Astrocyte of the spinal cord (primary cell): ENCODE results near the gene BRD4.

ENCODE experiments used
- DNase-seq: peaks from one replicate; pipeline ENCODE4 v3.0.0; 2011; ENCODE audit warnings: low read depth, low spot score
- H3K4me3 ChIP-seq: 2 replicates; pipeline ENCODE4 v1.5.1; 2011; ENCODE audit warnings: low read depth, mild to moderate bottlenecking, low read length, moderate library complexity
- in situ Hi-C: cut with HindIII; loops from 2 replicates; pipeline ENCODE4 v1.10.0; 2017; ENCODE audit warnings: low sequenced_read_pairs
- TF ChIP-seq, protein P1 (sequence below): IDR thresholded peaks from 2 replicates; pipeline ENCODE4 v1.5.1; 2012; ENCODE audit warnings: low read depth, mild to moderate bottlenecking, low read length, inconsistent platforms

BRD4 gene

DNA sequence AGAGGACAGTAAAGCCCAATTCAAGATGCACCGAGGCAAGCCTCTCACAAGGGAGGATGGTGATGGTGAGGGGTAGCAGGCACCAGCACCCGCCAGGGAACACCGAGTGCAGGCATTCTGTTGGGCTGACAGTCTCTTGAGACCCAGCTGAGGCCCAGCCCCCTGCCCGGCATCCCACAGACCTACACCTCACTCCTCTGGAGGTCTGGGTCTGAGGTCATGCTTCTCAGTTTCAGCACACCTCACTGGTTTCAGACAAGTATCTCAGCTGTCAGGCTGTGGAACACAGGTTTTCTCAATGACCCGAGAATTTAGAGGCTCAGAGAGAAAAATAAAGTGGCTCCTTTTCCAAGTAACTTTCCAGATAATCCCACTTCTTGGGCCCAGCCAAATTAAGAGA is 72.4 kb downstream of the BRD4 start:
- in situ Hi-C loops = no loop called here
- TF ChIP-seq, protein P1, sequence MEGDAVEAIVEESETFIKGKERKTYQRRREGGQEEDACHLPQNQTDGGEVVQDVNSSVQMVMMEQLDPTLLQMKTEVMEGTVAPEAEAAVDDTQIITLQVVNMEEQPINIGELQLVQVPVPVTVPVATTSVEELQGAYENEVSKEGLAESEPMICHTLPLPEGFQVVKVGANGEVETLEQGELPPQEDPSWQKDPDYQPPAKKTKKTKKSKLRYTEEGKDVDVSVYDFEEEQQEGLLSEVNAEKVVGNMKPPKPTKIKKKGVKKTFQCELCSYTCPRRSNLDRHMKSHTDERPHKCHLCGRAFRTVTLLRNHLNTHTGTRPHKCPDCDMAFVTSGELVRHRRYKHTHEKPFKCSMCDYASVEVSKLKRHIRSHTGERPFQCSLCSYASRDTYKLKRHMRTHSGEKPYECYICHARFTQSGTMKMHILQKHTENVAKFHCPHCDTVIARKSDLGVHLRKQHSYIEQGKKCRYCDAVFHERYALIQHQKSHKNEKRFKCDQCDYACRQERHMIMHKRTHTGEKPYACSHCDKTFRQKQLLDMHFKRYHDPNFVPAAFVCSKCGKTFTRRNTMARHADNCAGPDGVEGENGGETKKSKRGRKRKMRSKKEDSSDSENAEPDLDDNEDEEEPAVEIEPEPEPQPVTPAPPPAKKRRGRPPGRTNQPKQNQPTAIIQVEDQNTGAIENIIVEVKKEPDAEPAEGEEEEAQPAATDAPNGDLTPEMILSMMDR = no peak
- no peak for DNase-seq
- H3K4me3 ChIP-seq = no peak overlapping the region

DNA sequence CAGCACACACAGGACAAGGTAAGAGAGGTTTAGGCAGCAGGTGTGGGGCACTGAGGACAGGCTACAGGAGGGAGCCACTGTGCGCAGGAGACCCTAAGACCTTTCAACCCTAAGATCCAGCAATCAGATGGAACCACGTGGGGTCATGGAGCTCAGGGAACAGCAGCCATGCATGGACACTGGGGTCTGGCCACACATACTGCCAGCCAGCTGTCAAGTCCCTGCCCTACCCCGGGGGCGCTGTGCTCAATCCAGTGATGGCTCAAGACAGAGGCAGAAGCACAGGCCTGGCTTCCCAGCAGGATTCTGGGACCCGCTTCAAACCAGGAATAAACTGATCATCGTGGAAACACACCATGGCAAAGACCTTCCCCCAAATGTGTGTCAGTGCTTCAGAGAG is 74.6 kb downstream of the BRD4 start:
- no peak overlapping the region for H3K4me3 ChIP-seq
- DNase-seq = no peak
- TF ChIP-seq, protein P1 = no peak
- in situ Hi-C loops = no loop called here

DNA sequence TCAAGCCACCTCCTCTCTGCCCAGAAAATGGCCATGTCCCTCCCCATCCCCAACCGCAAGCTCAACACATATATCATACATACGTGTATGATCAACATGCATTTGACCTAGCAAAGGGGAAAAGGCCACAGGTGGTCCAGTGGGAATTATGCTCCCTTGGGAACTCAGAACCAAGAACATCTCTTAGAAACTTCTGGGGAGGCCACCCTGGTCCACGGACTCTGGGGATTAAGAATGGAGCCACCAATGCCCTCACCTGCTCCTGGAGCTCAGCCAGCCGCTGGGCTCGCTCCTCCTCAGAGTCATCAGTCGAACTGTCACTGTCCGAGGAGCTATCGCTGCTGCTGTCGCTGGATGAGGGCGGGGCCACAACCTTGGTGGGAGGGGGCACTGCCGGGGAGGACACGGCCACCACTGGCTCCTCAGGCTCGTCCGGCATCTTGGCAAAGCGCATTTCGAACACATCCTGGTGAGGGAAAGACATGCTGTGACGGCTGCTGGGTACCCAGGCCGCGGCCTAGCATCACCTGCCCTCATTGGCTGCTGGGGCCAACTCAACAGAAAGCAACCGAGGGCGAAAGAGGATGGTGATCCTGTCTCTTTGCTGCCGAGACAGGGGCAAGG is 75.5 kb downstream of the BRD4 start:
- H3K4me3 ChIP-seq = no peak overlapping the region
- in situ Hi-C loops = no loop called here
- DNase-seq = no peak
- TF ChIP-seq, protein P1 = no peak

DNA sequence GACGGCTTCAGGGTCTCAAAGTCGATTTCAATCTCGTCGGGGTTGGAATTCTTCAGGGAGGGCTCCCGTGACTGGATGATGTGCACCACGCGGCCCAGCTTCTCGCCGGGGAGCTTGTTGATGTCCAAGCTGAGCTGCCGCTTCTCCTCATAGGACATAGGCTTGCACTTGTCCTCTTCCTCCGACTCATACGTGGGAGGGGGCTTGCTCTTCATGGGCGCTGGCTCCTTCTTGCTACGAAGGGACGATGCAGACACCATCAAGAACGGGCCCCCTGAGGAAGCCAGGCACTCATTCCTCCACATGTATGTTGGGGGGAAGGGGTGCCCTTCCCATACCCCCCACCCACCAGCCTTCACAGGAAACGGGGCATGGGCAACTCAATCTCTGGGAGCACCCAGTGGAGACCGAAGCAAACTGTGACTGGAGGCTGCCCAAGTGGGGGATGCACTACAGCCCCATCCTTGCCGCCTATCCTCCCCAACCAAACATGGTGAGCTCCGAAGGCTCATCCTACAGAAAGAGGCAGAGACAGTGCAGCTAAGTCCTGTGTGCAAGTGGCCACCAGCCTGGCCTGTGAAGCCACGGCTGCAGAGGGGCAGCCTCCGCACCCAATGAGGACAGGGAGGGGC is 76.9 kb downstream of the BRD4 start:
- TF ChIP-seq, protein P1 = no peak
- in situ Hi-C loops = no loop called here
- DNase-seq = no peak
- H3K4me3 ChIP-seq = no peak overlapping the region

DNA sequence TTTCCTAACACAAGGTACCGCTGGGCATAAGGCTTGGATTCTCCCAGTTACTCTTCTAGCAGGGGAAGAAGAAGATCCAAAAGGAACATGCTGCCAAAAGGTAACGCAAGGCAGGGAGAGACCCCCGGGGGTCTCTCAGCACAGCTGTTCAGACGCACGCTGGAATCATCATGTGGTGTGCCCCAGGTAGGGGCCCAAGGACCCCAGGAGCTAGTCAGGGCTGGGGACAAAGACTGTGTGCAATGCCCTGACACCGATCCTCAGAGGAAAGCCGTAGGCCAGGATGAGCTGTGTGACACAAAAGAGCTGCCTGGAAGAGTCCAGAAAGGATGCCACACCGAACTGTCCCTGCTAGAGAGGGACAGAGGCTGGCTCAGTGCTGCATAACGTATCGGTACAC is 77.8 kb downstream of the BRD4 start:
- in situ Hi-C loops = no loop called here
- no peak for DNase-seq
- TF ChIP-seq, protein P1 = no peak
- no peak overlapping the region for H3K4me3 ChIP-seq

DNA sequence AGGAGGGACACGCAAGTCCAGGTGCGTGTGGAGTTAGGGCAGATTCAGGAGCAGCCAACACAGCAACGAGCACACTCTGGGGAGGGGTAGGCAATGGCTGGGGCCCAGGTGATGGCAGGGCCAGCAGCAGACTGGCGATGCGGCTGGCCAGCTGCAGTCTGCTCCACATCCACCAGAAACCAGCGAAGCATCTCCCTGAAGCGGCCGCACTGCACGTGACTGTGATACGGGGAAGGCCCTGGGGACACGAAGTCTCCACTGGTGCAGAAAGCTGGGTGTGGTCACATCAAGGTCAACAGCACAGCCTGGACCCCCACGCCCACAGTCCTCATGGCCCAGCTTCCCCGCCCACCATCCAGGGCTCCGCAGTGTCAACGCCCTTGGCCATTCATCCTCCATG is 78.8 kb downstream of the BRD4 start:
- no peak for DNase-seq
- H3K4me3 ChIP-seq = no peak overlapping the region
- in situ Hi-C loops = no loop called here
- TF ChIP-seq, protein P1 = no peak

- DNase-seq = no peak
- TF ChIP-seq, protein P1 = no peak
- H3K4me3 ChIP-seq = no peak overlapping the region
- in situ Hi-C loops = no loop called here
Observed at GRCh38 chr19:15253061-15253460, 79.3 kb downstream of the BRD4 start.
